ENCODE results near the gene HNRNPA1L2. TPM values are rescaled to one million over a fixed set of nuclear protein-coding genes. Genes with fewer than 3 reads are reported as not detected.
"Not testable (repeated sequence)": the region's sequence is repeated elsewhere in the genome, so short reads cannot be mapped to it uniquely, and the experiment has no call there.

HNRNPA1L2 gene
- total and polyA plus RNA-seq, 8 donors, result 4.4 to 32.2 (median 27.2) TPM

DNA sequence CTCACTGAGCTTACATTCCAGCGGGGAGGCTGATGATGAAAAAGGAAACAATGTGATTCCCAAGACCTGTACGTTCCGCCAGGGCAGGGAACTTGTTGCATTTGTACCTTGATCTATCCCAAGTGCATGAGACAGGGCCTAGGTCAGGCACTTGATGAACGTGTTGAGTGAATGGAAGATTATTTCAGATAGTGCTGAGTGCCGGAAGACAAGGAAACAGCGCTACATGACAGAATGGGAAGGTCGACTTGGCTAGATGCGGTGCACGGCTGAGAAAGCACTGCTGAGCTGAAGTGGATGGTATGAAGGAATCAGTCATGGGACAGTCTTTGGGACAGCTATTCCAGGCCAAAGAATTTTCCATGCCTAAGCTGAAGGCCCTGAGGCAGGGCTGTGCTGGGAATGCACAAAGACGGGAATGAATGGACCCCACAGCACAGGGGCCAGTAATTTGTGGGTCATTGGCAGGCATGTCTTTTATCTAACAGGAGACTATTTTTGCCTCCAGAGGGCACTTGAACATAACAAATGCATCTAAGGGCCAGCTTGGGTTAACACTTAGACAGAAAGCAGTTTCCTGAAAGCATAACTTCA is 33.1 kb upstream of the HNRNPA1L2 start:
- H3K27me3 ChIP-seq; H3K4me3 ChIP-seq; H3K27ac ChIP-seq; H3K36me3 ChIP-seq; H3K9me3 ChIP-seq; intact Hi-C loops (cut with DNase I); H3K4me1 ChIP-seq: not testable (repeated sequence)
- peak in 2 of 4 donors; percentile 24 to 50 for DNase-seq
- peak; percentile 93 for ATAC-seq
- TF ChIP-seq, protein P1, sequence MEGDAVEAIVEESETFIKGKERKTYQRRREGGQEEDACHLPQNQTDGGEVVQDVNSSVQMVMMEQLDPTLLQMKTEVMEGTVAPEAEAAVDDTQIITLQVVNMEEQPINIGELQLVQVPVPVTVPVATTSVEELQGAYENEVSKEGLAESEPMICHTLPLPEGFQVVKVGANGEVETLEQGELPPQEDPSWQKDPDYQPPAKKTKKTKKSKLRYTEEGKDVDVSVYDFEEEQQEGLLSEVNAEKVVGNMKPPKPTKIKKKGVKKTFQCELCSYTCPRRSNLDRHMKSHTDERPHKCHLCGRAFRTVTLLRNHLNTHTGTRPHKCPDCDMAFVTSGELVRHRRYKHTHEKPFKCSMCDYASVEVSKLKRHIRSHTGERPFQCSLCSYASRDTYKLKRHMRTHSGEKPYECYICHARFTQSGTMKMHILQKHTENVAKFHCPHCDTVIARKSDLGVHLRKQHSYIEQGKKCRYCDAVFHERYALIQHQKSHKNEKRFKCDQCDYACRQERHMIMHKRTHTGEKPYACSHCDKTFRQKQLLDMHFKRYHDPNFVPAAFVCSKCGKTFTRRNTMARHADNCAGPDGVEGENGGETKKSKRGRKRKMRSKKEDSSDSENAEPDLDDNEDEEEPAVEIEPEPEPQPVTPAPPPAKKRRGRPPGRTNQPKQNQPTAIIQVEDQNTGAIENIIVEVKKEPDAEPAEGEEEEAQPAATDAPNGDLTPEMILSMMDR (IDR thresholded peaks at IDR 0.05), result peak in 1 of 2 donors; percentile 24

DNA sequence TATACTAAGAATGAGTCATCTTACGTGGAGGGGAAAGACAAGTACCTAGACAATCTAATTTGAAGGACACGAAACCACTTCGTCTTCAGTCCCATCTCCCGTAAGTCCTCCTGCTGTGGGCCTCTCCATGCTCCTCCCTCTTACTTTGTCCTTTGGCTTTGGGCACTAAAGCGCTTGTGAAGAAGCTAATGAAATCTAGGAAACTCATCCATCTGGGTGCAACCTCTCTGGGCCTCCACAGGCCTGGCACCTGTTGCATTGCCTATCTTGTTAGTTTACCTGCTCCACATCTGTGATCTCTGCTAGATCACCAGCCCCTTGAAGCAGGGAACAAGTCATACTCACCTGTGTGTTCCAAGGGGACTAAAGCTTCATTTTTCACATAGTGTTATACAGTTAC is 32.1 kb upstream of the HNRNPA1L2 start:
- H3K36me3 ChIP-seq; H3K9me3 ChIP-seq; H3K27ac ChIP-seq; H3K27me3 ChIP-seq; H3K4me3 ChIP-seq; intact Hi-C loops (cut with DNase I); DNase-seq; H3K4me1 ChIP-seq; ATAC-seq: not testable (repeated sequence)

DNA sequence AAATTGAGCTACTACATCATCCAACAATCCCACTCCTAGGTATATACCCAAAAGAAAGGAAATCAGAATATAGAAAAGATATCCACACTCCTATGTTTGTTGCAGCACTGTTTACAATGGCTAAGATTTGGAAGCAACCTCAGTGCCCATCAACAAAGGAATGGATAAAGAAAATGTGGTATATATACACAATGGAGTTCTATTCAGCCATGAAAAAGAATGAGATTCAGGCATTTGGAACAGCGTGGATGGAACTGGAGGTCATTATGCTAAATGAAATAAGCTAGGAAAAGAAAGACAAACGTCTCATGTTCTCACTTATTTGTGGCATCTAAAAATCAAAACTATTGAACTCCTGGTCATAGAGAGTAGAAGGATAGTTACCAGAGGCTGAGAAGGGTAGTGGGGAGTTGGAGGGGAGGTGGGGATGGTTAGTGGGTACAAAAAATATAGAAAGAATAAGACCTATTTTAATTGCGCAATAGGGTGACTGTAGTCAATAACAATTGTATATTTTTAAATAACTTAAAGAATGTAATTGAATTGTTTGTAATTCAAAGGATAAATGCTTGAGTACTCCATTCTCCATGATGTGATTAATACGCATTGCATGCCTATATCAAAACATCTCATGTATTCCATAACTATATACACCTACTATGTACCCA is 27.0 kb upstream of the HNRNPA1L2 start:
- intact Hi-C loops (cut with DNase I), result no loop called here
- no peaks in the 10 kb centered on the region for H3K36me3 ChIP-seq
- H3K4me1 ChIP-seq, result peaks cover 6 to 15% of the 10 kb centered on the region in 2 donors
- H3K27ac ChIP-seq, result no peak overlapping the region
- ATAC-seq (no peak), DNase-seq (no peak)
- TF ChIP-seq, protein P1 (IDR thresholded peaks at IDR 0.05), result no peak
- no peak overlapping the region for H3K4me3 ChIP-seq
- peaks cover 0 to 3% of the 10 kb centered on the region in 2 donors for H3K27me3 ChIP-seq
- H3K9me3 ChIP-seq, result no peaks in the 10 kb centered on the region

DNA sequence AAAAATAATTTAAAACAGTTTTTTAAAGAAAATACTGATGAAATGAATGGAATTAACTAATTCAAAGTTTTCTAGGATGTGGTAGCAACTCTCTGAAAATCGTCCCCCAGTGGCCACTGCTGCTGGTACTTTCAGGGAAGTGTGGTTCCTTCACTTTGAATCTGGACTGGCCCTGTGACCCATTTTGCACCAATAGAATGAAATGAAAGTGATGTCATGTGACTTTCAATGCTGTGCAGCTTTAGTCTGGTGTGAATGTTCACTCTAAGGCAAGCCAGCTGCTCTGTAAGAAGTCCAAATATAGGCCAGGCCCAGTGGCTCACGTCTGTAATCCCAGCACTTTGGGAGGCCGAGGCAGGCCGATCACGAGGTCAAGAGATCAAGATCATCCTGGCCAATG is 26.4 kb upstream of the HNRNPA1L2 start:
- intact Hi-C loops (cut with DNase I), result no loop called here
- no peak overlapping the region for H3K4me3 ChIP-seq
- no peaks in the 10 kb centered on the region for H3K36me3 ChIP-seq
- peaks cover 6 to 15% of the 10 kb centered on the region in 2 donors for H3K4me1 ChIP-seq
- H3K27me3 ChIP-seq, result peaks cover 0 to 3% of the 10 kb centered on the region in 2 donors
- TF ChIP-seq, protein P1 (IDR thresholded peaks at IDR 0.05), result no peak
- no peak for DNase-seq
- no peak for ATAC-seq
- H3K9me3 ChIP-seq, result no peaks in the 10 kb centered on the region
- H3K27ac ChIP-seq, result no peak overlapping the region

DNA sequence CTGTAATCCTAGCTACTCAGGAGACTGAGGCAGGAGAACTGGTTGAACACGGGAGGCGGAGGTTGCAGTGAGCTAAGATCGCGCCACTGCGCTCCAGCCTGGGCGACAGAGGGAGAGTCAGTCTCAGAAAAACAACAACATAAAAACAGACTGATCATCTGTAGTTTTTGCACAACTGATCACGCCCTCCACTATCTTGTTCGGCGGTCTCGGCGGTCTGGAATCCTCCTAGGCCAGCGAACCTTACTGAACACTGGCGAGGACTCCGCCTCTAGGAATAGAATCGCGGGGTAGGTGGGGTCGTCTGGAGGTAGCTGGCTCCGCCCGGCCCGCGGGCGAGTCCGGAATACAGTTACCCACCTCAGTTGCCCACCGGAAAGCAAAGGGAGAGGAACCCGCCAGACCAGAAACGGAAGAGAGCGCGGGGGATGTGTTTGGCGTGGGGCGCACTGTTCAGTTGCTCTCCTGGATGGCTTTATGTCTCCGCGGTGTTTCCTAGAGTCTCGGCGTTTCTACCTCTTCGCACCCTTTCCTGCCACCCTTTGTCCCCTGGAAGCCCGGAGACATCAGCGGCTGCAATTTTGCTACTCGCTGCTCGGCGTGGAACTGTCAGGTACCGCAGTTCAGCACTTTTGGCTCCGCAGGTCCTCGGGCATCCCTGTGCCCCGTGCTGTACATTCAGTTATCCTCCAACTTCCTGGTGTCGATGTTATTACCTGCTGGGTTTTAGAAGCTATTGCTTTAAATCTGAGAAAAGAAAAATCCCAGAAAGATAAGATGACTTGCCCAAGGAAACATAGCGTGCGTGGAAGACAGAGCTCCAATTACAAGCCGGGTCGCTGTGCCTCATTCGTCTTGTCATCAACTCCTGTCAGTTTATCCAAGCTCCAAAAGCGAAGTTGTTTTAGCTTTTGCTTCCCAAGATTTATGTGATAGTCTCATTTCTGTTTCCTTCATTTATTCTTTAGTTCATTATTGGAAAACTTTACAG is 24.9 kb upstream of the HNRNPA1L2 start:
- DNase-seq (peak; percentile 73 to 88 (median 82)), ATAC-seq (peak; percentile 99)
- peaks cover 6 to 15% of the 10 kb centered on the region in 2 donors for H3K4me1 ChIP-seq
- TF ChIP-seq, protein P1 (IDR thresholded peaks at IDR 0.05), result no peak
- H3K4me3 ChIP-seq, result peak overlapping the region; percentile 62 to 69
- no peaks in the 10 kb centered on the region for H3K9me3 ChIP-seq
- peak overlapping the region; percentile 77 to 79 for H3K27ac ChIP-seq
- peaks cover 0 to 3% of the 10 kb centered on the region in 2 donors for H3K27me3 ChIP-seq
- intact Hi-C loops (cut with DNase I), result no loop called here
- H3K36me3 ChIP-seq, result peaks cover 0 to under 1% of the 10 kb centered on the region in 2 donors

DNA sequence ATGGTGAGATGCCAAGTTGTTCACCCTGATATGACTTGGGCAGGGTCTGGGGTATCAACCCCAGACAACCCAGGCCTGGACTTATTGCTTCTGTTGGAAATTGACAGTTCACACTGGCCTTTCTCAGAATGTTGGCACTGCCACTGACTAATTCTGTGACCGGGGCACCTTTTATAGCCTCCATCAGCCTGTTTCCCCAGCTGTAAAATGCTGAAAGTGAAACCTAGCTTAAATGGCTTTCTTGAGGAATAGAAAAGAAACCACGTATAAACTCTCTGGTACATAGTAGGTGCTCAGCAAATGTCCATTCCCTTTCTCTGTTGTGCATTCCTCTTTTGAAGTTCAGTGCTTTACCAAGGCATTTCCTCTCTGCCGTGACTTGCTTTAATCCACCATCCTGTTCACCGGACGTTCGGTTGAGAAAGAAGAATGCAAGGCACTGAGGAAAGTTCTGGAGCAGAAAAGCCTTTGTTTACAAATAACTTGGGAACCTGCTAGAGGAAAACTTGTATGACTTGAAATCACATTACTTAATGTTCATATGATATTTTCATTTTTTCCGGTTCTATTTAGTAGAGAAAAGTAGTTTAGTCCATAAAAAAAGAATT is 11.0 kb upstream of the HNRNPA1L2 start:
- DNase-seq; H3K4me1 ChIP-seq; intact Hi-C loops (cut with DNase I); H3K4me3 ChIP-seq; ATAC-seq; H3K27ac ChIP-seq; H3K9me3 ChIP-seq; H3K27me3 ChIP-seq: not testable (repeated sequence)
- H3K36me3 ChIP-seq, result peaks cover 0 to 44% of the 10 kb centered on the region in 2 donors
